GM20000 (cell line): ENCODE measurements around the gene KLHDC10.
"Not testable (repeated sequence)": the region's sequence is repeated elsewhere in the genome, so short reads cannot be mapped to it uniquely, and the experiment has no call there.

Source experiments
- DNase-seq: peaks from one replicate; pipeline ENCODE4 v3.0.0; 2012; ENCODE audit warnings: low spot score
- TF ChIP-seq, protein P1 (sequence below): IDR thresholded peaks from 2 replicates; pipeline ENCODE4 v1.5.1; 2012; ENCODE audit warnings: mild to moderate bottlenecking, control low read depth; ENCODE audit errors: extremely low read depth, missing control alignments

KLHDC10 gene

DNA sequence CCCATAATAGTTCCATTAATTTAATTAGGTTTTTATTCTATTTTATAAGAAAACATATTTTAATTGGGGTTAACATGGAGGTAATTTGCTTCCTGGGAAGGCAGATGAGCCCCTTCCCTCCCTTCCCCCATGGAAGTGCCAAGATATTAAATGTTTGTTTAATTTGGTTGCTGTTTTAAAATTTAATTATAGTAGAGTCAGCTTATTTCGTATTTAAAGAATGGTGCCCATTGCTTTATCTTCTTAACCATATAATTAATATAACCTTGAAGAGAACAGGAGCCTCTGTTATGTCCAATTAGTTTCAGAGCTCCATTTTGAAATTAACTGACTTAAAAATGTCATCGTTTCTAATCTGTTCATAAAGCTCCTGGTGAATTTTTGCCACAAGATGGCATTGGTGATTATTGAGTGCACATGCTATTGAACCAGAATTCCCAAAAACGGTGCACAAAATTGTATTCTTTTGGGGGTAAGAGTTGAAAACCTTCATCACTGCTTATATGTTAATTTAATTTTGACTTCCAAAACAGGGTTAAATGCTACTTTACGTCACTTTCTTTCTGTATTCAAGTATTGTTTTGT, 26.0 kb downstream of the KLHDC10 start:
- TF ChIP-seq, protein P1, sequence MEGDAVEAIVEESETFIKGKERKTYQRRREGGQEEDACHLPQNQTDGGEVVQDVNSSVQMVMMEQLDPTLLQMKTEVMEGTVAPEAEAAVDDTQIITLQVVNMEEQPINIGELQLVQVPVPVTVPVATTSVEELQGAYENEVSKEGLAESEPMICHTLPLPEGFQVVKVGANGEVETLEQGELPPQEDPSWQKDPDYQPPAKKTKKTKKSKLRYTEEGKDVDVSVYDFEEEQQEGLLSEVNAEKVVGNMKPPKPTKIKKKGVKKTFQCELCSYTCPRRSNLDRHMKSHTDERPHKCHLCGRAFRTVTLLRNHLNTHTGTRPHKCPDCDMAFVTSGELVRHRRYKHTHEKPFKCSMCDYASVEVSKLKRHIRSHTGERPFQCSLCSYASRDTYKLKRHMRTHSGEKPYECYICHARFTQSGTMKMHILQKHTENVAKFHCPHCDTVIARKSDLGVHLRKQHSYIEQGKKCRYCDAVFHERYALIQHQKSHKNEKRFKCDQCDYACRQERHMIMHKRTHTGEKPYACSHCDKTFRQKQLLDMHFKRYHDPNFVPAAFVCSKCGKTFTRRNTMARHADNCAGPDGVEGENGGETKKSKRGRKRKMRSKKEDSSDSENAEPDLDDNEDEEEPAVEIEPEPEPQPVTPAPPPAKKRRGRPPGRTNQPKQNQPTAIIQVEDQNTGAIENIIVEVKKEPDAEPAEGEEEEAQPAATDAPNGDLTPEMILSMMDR = no peak
- DNase-seq = no peak

DNA sequence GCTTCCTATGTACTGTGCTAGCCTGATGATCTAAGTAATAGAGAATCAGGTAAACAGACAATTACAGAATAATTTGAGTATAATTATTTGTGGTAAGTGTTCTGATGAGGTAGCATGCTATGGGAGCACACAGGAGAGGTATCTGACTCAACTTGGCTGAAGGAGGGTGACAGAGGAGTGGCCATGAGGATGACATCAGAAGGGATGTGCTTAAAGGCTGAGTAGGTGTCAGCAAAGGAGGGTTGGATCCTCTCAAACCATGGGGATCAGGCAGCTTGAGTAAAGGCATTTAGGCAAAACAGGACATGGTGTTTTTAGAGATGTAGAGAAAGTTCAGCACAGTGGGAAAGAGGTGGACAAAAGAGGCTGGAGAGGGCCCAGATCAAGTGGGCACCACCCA, 29.0 kb downstream of the KLHDC10 start:
- TF ChIP-seq, protein P1 = no peak
- no peak for DNase-seq

DNA sequence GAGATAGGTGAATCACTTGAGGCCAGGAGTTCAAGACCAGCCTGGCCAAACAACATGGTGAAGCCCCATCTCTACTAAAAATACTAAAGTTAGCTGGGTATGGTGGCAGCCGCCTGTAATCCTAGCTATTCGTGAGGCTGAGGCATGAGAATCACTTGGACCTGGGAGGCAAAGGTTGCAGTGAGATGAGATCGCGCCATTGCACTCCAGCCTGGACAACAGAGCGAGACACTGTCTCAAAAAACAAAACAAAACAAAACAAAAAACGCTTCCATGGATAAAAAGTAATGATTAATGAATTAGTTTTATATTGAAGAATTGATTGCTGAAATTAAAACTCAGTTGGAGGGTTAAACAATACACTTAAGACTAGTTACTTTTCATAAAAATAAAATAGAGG, 32.3 kb downstream of the KLHDC10 start:
- DNase-seq = no peak
- TF ChIP-seq, protein P1 = no peak

DNA sequence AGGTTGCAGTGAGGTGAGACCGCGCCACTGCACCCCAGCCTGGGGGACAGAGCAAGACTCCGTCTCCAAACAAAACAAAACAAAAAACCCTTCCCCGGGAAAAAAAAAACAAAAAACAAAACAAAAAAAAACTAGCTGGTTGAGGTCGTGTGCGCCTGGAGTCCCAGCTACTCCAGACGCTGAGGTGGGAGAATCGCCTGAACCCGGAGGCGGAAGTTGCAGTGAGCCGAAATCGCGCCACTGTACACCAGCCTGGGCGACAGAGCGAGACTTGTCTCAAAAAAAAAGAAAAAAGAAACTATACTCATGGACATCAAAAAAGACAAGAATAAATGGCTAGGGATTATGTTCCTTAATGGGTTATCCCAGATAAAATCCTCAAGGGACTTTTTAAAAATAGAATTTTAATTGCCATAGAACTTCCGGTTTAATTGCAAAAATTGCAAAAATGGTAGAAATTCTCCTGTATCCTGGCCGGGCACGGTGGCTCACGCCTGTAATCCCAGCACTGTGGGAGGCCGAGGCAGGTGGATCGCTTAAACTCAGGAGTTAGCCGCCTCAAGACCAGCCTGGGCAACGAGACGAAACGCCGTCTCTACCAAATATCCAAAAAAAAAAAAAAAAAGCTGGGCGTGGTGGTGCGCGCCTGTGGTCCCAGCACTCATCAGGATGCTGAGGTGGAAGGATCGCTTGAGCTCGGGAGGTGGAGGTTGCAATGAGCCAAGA, 37.8 kb downstream of the KLHDC10 start:
- TF ChIP-seq, protein P1 = no peak
- no peak for DNase-seq

DNA sequence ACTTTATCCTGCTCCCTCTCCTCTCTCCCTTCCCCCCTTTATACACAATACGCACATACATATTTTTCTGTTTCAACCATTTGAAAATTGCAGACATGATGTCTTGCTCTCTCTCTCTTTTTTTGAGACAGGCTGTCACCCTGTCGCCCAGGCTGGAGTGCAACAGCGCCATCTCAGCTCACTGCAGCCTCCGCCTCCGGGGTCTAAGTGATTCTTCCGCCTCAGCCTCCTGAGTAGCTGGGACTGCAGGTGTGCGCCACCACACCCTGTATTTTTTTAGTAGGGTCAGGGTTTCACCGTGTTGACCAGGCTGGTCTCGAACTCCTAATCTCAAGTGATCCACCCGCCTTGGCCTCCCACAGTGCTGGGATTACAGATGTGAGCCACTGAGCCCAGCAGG, 38.5 kb downstream of the KLHDC10 start:
- TF ChIP-seq, protein P1 = no peak

DNA sequence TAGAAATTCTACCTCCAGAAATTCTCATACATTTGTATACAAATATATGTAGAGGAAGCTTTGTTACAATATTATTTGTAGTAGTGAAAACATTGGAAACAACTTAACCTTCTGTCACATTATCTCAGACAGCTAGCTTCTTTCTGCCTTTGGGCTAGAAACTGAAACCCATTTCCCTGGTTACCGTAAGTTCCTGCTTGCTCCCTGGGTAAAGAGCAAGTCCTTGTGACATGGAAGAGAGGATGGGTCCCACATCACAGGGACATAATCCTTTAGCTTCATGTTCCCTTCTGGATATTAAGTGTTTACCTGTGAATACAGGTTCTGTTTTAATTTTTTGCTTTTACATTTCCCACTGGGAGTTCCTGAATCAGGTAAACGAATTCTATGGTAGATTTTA, 41.8 kb downstream of the KLHDC10 start:
- TF ChIP-seq, protein P1 = no peak
- DNase-seq = no peak

More for the DNA sequence above, 38.5 kb downstream of the KLHDC10 start:
- DNase-seq = no peak

DNA sequence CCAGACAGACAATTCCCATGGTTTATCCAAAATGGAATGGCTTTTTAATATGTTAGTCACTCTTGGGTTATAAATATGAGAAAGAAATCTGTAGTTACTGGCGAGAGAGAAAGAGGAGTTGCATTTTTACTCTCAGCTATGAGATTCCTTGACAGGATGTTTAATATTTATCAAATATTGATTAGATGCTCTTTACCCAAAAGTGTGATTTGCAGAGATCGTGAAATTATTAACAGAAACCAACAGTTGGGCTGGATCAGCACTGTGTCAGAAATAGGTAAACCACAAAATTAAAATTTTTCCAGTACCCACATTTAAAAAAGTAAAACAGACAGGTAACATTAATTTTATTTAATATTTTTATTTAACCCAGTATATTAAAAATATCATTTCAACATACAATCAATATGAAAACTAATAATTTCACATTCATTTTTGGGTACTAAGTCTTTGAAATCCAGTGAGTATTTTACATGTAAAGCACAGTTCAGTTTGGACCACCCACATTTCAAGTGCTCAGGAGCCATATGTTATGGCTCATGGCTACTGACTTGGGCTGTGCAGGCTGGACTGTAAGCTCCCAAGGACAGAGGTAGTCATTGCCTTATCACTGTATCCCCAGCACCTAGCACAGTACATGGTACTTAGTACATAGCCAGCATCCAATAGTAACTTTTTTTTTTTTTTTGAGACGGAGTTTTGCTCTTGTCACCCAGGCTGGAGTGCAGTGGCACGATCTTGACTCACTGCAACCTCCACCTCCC, 42.5 kb downstream of the KLHDC10 start:
- DNase-seq = no peak
- TF ChIP-seq, protein P1 = no peak

DNA sequence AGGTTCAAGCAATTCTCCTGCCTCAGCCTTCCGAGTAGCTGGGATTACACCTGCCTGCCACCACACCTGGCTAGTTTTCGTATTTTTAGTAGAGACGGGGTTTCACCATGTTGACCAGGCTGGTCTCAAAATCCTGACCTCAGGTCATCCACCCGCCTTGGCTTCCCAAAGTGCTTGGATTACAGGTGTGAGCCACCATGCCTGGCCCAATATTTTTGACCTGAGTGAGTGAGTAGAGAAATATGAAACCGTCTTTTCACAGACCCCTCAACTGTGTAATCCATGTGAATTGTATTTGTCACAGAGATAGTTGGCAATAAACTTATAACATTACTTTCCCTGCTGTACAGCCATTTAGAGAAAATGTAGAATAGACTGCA, 43.1 kb downstream of the KLHDC10 start:
- DNase-seq = not testable (repeated sequence)
